H9 (cell line): ENCODE data around the gene IPO11. TPM values are rescaled to one million over a fixed set of nuclear protein-coding genes. Genes with fewer than 3 reads are reported as not detected.

Source experiments
- DNase-seq: peaks from one replicate; pipeline ENCODE4 v3.0.0-alpha.2; 2017
- H2AFZ ChIP-seq: one replicate; pipeline ENCODE4 v1.6.1; 2013; ENCODE audit warnings: mild to moderate bottlenecking, low read length, control low read depth, moderate library complexity
- H2AK5ac ChIP-seq: 2 replicates; pipeline ENCODE4 v1.6.1; 2013; ENCODE audit warnings: low read length, control low read depth, mixed read lengths; ENCODE audit not compliant: insufficient read length
- H2BK120ac ChIP-seq: one replicate; pipeline ENCODE4 v1.6.1; 2013; ENCODE audit warnings: low read depth, mild to moderate bottlenecking, low read length, control low read depth, inconsistent platforms; ENCODE audit not compliant: poor library complexity, severe bottlenecking
- H2BK12ac ChIP-seq: 2 replicates; pipeline ENCODE4 v1.6.1; 2013; ENCODE audit warnings: low read length, control low read depth, mixed read lengths, low read depth; ENCODE audit not compliant: insufficient read length
- H2BK15ac ChIP-seq: 2 replicates; pipeline ENCODE4 v1.6.1; 2013; ENCODE audit warnings: low read depth, low read length, control low read depth
- H2BK20ac ChIP-seq: one replicate; pipeline ENCODE4 v1.6.1; 2013; ENCODE audit warnings: low read depth, mild to moderate bottlenecking, low read length, control low read depth, inconsistent platforms; ENCODE audit not compliant: poor library complexity, severe bottlenecking
- H2BK5ac ChIP-seq: 2 replicates; pipeline ENCODE4 v1.6.1; 2013; ENCODE audit warnings: low read length, control low read depth, mixed read lengths; ENCODE audit not compliant: insufficient read length
- H3K14ac ChIP-seq: 2 replicates; pipeline ENCODE4 v1.6.1; 2013; ENCODE audit warnings: low read length, control low read depth; ENCODE audit not compliant: insufficient read depth
- H3K18ac ChIP-seq: 2 replicates; pipeline ENCODE4 v1.6.1; 2013; ENCODE audit warnings: low read depth, mild to moderate bottlenecking, mixed read lengths, low read length, control low read depth; ENCODE audit not compliant: insufficient read length
- H3K23ac ChIP-seq: 2 replicates; pipeline ENCODE4 v1.6.1; 2013; ENCODE audit warnings: low read length, control low read depth, mixed read lengths, low read depth; ENCODE audit not compliant: insufficient read length
- H3K23me2 ChIP-seq: 2 replicates; pipeline ENCODE4 v1.6.1; 2013; ENCODE audit warnings: low read depth, mild to moderate bottlenecking, mixed read lengths, low read length, control low read depth; ENCODE audit not compliant: insufficient read length, poor library complexity, severe bottlenecking
- H3K27ac ChIP-seq: 2 replicates; pipeline ENCODE4 v1.5.1; 2013; ENCODE audit warnings: low read length, control low read depth, mixed read lengths, low read depth; ENCODE audit not compliant: insufficient read length
- H3K27me3 ChIP-seq: 2 replicates; pipeline ENCODE4 v1.6.1; 2013; ENCODE audit warnings: low read length, control low read depth, inconsistent platforms; ENCODE audit not compliant: insufficient read depth
- H3K4ac ChIP-seq: 2 replicates; pipeline ENCODE4 v1.6.1; 2013; ENCODE audit warnings: low read depth, mild to moderate bottlenecking, control low read depth, inconsistent platforms, low read length, moderate library complexity
- H3K4me1 ChIP-seq: 2 replicates; pipeline ENCODE4 v1.6.1; 2013; ENCODE audit warnings: low read length, control low read depth, inconsistent platforms; ENCODE audit not compliant: insufficient read depth
- H3K4me2 ChIP-seq: 2 replicates; pipeline ENCODE4 v1.6.1; 2013; ENCODE audit warnings: low read length, control low read depth, mixed read lengths; ENCODE audit not compliant: insufficient read length, insufficient read depth
- H3K56ac ChIP-seq: 2 replicates; pipeline ENCODE4 v1.6.1; 2013; ENCODE audit warnings: low read depth, mild to moderate bottlenecking, mixed read lengths, low read length, control low read depth; ENCODE audit not compliant: insufficient read length
- H3K79me1 ChIP-seq: 2 replicates; pipeline ENCODE4 v1.6.1; 2013; ENCODE audit warnings: low read depth, mild to moderate bottlenecking, moderate library complexity, low read length, control low read depth, inconsistent platforms; ENCODE audit not compliant: insufficient read depth, poor library complexity, severe bottlenecking
- H3K79me2 ChIP-seq: 2 replicates; pipeline ENCODE4 v1.6.1; 2013; ENCODE audit warnings: low read length, control low read depth, inconsistent platforms; ENCODE audit not compliant: insufficient read depth
- H3K9ac ChIP-seq: 2 replicates; pipeline ENCODE4 v1.6.1; 2013; ENCODE audit warnings: low read length, control low read depth, mixed read lengths; ENCODE audit not compliant: insufficient read length; ENCODE audit errors: extremely low read depth
- H3K9me3 ChIP-seq: one replicate; pipeline ENCODE4 v1.6.1; 2013; ENCODE audit warnings: low read depth, low read length, inconsistent platforms; ENCODE audit not compliant: control insufficient read depth
- H3T11ph ChIP-seq: one replicate; pipeline ENCODE4 v1.6.1; 2013; ENCODE audit warnings: mild to moderate bottlenecking, low read length, control low read depth, inconsistent platforms
- H4K20me1 ChIP-seq: one replicate; pipeline ENCODE4 v1.6.1; 2013; ENCODE audit not compliant: control insufficient read depth, insufficient read length, insufficient read depth
- H4K5ac ChIP-seq: 2 replicates; pipeline ENCODE4 v1.6.1; 2013; ENCODE audit warnings: low read depth, mild to moderate bottlenecking, mixed read lengths, low read length, control low read depth; ENCODE audit not compliant: insufficient read length
- H4K8ac ChIP-seq: replicated peaks from 2 replicates; pipeline ENCODE4 v1.6.1; 2013; ENCODE audit warnings: low read length, control low read depth, mixed read lengths, low read depth; ENCODE audit not compliant: insufficient read length
- H4K91ac ChIP-seq: 2 replicates; pipeline ENCODE4 v1.6.1; 2013; ENCODE audit warnings: low read depth, mild to moderate bottlenecking, moderate library complexity, mixed read lengths, low read length, control low read depth; ENCODE audit not compliant: insufficient read length
- H3K27ac Mint-ChIP-seq, 3 experiments: 2 replicates in 2 of 3; 3 replicates in 1 of 3; pipeline ENCODE4 v1.8.0; 2020 to 2021; ENCODE audit warnings: mixed read lengths in 3 of 3, mild to moderate bottlenecking in 1 of 3, moderate library complexity in 1 of 3
- H3K27me3 Mint-ChIP-seq: 2 replicates; pipeline ENCODE4 v1.8.0; 2021; ENCODE audit warnings: low read depth, mild to moderate bottlenecking, moderate library complexity, mixed read lengths
- H3K36me3 Mint-ChIP-seq, 3 experiments: 2 replicates in 2 of 3; 3 replicates in 1 of 3; pipeline ENCODE4 v1.8.0; 2020 to 2021; ENCODE audit warnings: low read depth in 3 of 3, mixed read lengths in 3 of 3; ENCODE audit not compliant: insufficient read depth in 1 of 3
- H3K4me1 Mint-ChIP-seq, 2 experiments: 2 replicates each; pipeline ENCODE4 v1.8.0; 2020; ENCODE audit warnings: mixed read lengths in 2 of 2
- H3K4me3 Mint-ChIP-seq, 2 experiments: 2 replicates in 1 of 2; 3 replicates in 1 of 2; pipeline ENCODE4 v1.8.0; 2020 to 2021; ENCODE audit warnings: mild to moderate bottlenecking in 2 of 2, mixed read lengths in 2 of 2, moderate library complexity in 1 of 2
- H3K9me3 Mint-ChIP-seq, 2 experiments: 2 replicates in 1 of 2; 3 replicates in 1 of 2; pipeline ENCODE4 v1.8.0; 2020; ENCODE audit warnings: mild to moderate bottlenecking in 2 of 2, mixed read lengths in 2 of 2, moderate library complexity in 1 of 2
- WGBS: extraction: QIAGEN DNeasy Blood & Tissue Kit; methylation state at CpG from one replicate; pipeline ENCODE4 v1.1.7; 2013; ENCODE audit warnings: missing lambda C conversion rate, low lambda C conversion rate, mixed read lengths; ENCODE audit not compliant: insufficient read length; ENCODE audit errors: extremely low coverage; 5-methylcytosine and 5-hydroxymethylcytosine counted together
- total RNA-seq: library from RNA; stranded (reverse); gene quantifications from 2 replicates; pipeline ENCODE4 v1.2.1, GENCODE V29; 2021
- TF ChIP-seq, protein P1 (sequence below): fragments of 200-600 bp; sonication (generic); conservative IDR thresholded peaks from 3 replicates; pipeline ENCODE4 v1.8.0; 2021; ENCODE audit warnings: antibody characterized with exemption, mild to moderate bottlenecking

The IPO11 gene
- total RNA-seq, 1 experiment from 2014 or later = 63.0 TPM

DNA sequence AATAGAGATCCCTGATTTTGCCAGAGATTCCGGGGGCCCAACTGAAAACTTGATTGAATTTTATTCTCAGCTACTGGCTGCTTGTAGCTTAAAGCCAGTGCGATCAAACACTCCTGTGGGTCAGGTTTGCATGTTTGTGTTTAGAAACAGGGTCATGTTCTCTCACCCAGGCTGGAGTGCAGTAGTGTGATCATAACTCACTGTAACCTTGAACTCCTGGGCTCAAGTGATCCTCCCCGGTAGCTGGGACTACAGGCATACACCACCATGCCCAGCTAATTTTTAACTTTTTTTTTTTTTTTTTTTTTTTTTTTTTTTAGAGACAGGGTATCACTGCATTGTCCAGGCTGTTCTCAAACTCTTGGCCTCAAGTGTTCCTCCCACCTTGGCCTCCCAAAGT lies 232.7 kb downstream of the IPO11 start:
- H4K8ac ChIP-seq = no peak overlapping the region
- H3K18ac ChIP-seq = no peak overlapping the region
- no CpG with 5 or more reads among the region's 3 CpGs for WGBS
- H3K56ac ChIP-seq = no peak overlapping the region
- no peak overlapping the region for H3K27ac ChIP-seq
- no peak overlapping the region for H2BK120ac ChIP-seq
- H3K23ac ChIP-seq = no peak overlapping the region
- no peak overlapping the region for H4K91ac ChIP-seq
- H3K4ac ChIP-seq = no peak overlapping the region
- Mint-ChIP-seq H3K4me1 (peaks cover 19 to 27% of the 10 kb centered on the region in 2 experiments), H3K27ac (no peak overlapping the region), H3K27me3 (no peaks in the 10 kb centered on the region), H3K4me3 (no peak overlapping the region), H3K36me3 (peaks cover 0 to 2% (median 0%) of the 10 kb centered on the region in 3 experiments; a peak in 1 of 7 replicates), H3K9me3 (no peaks in the 10 kb centered on the region)
- no peak overlapping the region for H3K9ac ChIP-seq
- H3K27me3 ChIP-seq = no peaks in the 10 kb centered on the region
- TF ChIP-seq, protein P1, sequence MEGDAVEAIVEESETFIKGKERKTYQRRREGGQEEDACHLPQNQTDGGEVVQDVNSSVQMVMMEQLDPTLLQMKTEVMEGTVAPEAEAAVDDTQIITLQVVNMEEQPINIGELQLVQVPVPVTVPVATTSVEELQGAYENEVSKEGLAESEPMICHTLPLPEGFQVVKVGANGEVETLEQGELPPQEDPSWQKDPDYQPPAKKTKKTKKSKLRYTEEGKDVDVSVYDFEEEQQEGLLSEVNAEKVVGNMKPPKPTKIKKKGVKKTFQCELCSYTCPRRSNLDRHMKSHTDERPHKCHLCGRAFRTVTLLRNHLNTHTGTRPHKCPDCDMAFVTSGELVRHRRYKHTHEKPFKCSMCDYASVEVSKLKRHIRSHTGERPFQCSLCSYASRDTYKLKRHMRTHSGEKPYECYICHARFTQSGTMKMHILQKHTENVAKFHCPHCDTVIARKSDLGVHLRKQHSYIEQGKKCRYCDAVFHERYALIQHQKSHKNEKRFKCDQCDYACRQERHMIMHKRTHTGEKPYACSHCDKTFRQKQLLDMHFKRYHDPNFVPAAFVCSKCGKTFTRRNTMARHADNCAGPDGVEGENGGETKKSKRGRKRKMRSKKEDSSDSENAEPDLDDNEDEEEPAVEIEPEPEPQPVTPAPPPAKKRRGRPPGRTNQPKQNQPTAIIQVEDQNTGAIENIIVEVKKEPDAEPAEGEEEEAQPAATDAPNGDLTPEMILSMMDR = no peak
- no peak overlapping the region for H2BK15ac ChIP-seq
- no peak overlapping the region for H3K14ac ChIP-seq
- H3K9me3 ChIP-seq = no peaks in the 10 kb centered on the region
- peaks cover 9% of the 10 kb centered on the region; the same call in 1 of the 2 replicates for H3K4me1 ChIP-seq
- H2BK12ac ChIP-seq = no peak overlapping the region
- no peak overlapping the region for H4K5ac ChIP-seq
- no peak overlapping the region for H2BK5ac ChIP-seq
- no peak overlapping the region for H2AFZ ChIP-seq
- no peak overlapping the region for H3T11ph ChIP-seq
- no peaks in the 10 kb centered on the region for H4K20me1 ChIP-seq
- H3K79me2 ChIP-seq = no peaks in the 10 kb centered on the region
- no peak overlapping the region for H2BK20ac ChIP-seq
- DNase-seq = no peak
- no peak overlapping the region for H2AK5ac ChIP-seq
- no peaks in the 10 kb centered on the region for H3K23me2 ChIP-seq
- H3K79me1 ChIP-seq = no peaks in the 10 kb centered on the region
- H3K4me2 ChIP-seq = no peak overlapping the region
